NB4 (cell line): ENCODE data around the gene USH2A.
"Not testable (repeated sequence)": the region's sequence is repeated elsewhere in the genome, so short reads cannot be mapped to it uniquely, and the experiment has no call there.

Experiments
- DNase-seq: peaks from one replicate; pipeline ENCODE4 v3.0.0; 2010; ENCODE audit warnings: low read depth
- H3K4me3 ChIP-seq: one replicate; pipeline ENCODE4 v1.5.1; 2011; ENCODE audit warnings: mild to moderate bottlenecking, low read depth, low read length, moderate library complexity
- CTCF ChIP-seq: IDR thresholded peaks from one replicate; pipeline ENCODE4 v1.5.1; 2012; ENCODE audit warnings: low read depth, low read length
- MAX ChIP-seq: IDR thresholded peaks from 2 replicates; pipeline ENCODE4 v1.6.1; 2011; ENCODE audit warnings: low read depth, low read length
- MYC ChIP-seq: IDR thresholded peaks from 2 replicates; pipeline ENCODE4 v1.6.1; 2011; ENCODE audit warnings: low read depth, low read length
- POLR2A ChIP-seq: IDR thresholded peaks from 2 replicates; pipeline ENCODE4 v1.6.1; 2011; ENCODE audit warnings: mild to moderate bottlenecking; ENCODE audit not compliant: insufficient read length; ENCODE audit errors: extremely low read depth

Gene USH2A

GRCh38 chr1:216346526-216346925 is 76.7 kb downstream of the USH2A start:
- no peak overlapping the region for H3K4me3 ChIP-seq
- no peak for TF ChIP-seq POLR2A
- no peak for TF ChIP-seq CTCF
- TF ChIP-seq MAX: no peak
- no peak for TF ChIP-seq MYC
- DNase-seq: no peak

DNA sequence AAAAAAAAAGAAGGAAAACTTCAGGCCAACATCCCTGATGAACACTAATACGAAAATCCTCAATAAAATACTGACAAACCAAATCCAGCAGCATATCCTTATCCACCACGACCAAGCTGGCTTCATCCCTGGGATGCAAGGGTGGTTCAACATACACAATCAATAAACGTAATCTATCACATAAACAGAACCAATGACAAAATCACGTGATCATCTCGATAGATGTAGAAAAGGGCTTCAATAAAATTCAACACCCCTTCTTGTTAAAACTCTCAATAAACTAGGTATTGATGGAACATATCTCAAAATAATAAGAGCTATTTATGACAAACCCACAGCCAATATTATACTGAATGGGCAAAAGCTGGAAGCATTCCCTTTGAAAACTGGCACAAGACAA is 82.7 kb downstream of the USH2A start:
- not testable (repeated sequence) for DNase-seq, H3K4me3 ChIP-seq

DNA sequence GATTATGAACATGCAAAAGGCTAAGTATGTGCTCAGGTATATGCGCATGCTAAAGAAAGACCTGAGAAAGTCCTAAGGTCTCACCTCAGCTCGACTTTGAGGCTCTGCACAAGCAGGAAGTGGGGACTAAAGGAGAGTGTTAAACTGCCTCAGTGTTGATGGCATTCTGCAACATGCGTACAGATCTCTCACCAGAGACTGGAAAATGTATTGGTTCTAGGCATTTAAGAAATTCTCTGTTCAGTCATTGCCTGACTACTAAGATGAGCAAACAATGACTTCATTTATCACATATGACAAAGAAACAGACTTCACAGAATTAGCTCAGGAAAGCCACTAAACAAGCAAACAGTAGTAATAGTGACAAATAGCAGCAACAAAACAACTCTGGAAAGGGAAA is 90.8 kb downstream of the USH2A start:
- DNase-seq: no peak
- H3K4me3 ChIP-seq: no peak overlapping the region
- TF ChIP-seq CTCF: no peak

- no peak overlapping the region for H3K4me3 ChIP-seq
- DNase-seq: no peak
- TF ChIP-seq CTCF (no peak), POLR2A (no peak), MYC (no peak), MAX (no peak)
Measured at GRCh38 chr1:216332003-216332402, 91.2 kb downstream of the USH2A start.

- H3K4me3 ChIP-seq: no peak overlapping the region
- DNase-seq: no peak
- TF ChIP-seq MYC (no peak), POLR2A (no peak), MAX (no peak)
Measured at GRCh38 chr1:216331211-216331610, 92.0 kb downstream of the USH2A start.

DNA sequence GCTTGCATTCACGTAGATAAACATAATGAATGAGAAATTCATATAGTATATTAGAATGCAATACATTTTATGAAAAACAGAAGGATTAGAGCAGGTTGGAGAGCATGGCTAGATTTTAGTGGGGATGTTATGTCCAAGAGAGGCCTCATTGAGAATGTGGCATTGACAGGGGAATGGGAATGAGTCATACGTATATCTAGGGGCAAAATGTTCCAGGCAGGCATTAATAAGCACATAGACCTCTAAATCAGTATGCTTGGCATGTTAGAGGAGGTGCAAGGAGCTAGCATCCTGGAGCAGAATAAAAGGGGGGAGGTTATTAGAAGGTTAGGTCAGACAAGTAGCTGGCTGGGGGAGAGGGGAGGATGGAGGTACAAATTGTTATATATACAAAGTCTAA is 93.0 kb downstream of the USH2A start:
- no peak for DNase-seq
- no peak overlapping the region for H3K4me3 ChIP-seq
- no peak for TF ChIP-seq MAX

DNA sequence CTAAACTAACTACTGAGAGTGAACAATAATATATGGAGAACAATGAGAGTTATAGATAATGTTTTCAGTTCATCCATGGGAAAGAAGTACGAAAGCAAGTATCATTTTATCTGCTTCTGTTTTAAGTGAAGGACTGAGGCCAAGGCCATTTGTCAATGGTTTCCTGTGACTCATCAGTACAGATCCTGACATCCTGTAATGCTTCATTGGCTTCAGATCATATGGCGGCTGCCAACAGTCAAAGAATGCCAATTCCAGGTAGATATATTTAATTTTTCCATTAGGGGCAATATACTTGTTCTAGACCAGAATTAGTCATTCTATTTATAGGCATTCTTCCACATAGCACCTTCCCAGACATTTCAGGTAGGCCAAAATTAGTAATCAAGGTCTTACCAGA is 97.3 kb downstream of the USH2A start:
- H3K4me3 ChIP-seq: no peak overlapping the region
- TF ChIP-seq MAX (no peak), POLR2A (no peak), MYC (no peak), CTCF (no peak)
- DNase-seq: peak; percentile 15

- DNase-seq: no peak
- H3K4me3 ChIP-seq: no peak overlapping the region
- TF ChIP-seq POLR2A (no peak), MYC (no peak), MAX (no peak), CTCF (no peak)
Measured at GRCh38 chr1:216325336-216325735, 97.9 kb downstream of the USH2A start.
